Loucy (cell line): ENCODE measurements around the gene ZNHIT6.

Experiments used
- H2AFZ ChIP-seq: fragments of 200-600 bp; sonication (generic); 2 replicates; pipeline ENCODE4 v1.6.0; 2016; ENCODE audit warnings: antibody characterized with exemption, mild to moderate bottlenecking, low read length, moderate library complexity
- H3F3A ChIP-seq: fragments of 200-600 bp; 2 replicates; pipeline ENCODE4 v1.6.0; 2016; ENCODE audit warnings: antibody characterized with exemption, low read depth, mild to moderate bottlenecking
- H3K27me3 ChIP-seq: fragments of 200-600 bp; sonication (generic); 2 replicates; pipeline ENCODE4 v1.6.1; 2014; ENCODE audit warnings: low read length, mild to moderate bottlenecking; ENCODE audit not compliant: insufficient read depth, poor library complexity, severe bottlenecking
- H3K36me3 ChIP-seq: fragments of 200-600 bp; sonication (generic); 2 replicates; pipeline ENCODE4 v1.6.1; 2016; ENCODE audit warnings: low read length; ENCODE audit not compliant: insufficient read depth
- H3K4me1 ChIP-seq: fragments of 200-600 bp; sonication (generic); 2 replicates; pipeline ENCODE4 v1.5.1; 2014; ENCODE audit warnings: low read length, mild to moderate bottlenecking; ENCODE audit not compliant: insufficient read depth, poor library complexity, severe bottlenecking
- H3K4me2 ChIP-seq: fragments of 200-600 bp; sonication (generic); 2 replicates; pipeline ENCODE4 v1.6.0; 2014; ENCODE audit warnings: antibody characterized with exemption, low read length, low read depth, mild to moderate bottlenecking; ENCODE audit not compliant: poor library complexity, severe bottlenecking
- H3K4me3 ChIP-seq: fragments of 200-600 bp; sonication (generic); 2 replicates; pipeline ENCODE4 v1.5.1; 2014; ENCODE audit warnings: low read length, mild to moderate bottlenecking, mixed read lengths; ENCODE audit not compliant: poor library complexity, severe bottlenecking
- H3K79me2 ChIP-seq: fragments of 200-600 bp; sonication (generic); 2 replicates; pipeline ENCODE4 v1.6.1; 2014; ENCODE audit warnings: low read length; ENCODE audit not compliant: insufficient read depth
- H3K9ac ChIP-seq: fragments of 200-600 bp; sonication (generic); 2 replicates; pipeline ENCODE4 v1.6.0; 2014; ENCODE audit warnings: mild to moderate bottlenecking, low read depth, low read length, moderate library complexity; ENCODE audit not compliant: poor library complexity, severe bottlenecking
- H3K9me2 ChIP-seq: fragments of 200-600 bp; sonication (generic); replicated peaks from 2 replicates; pipeline ENCODE4 v1.6.1; 2016; ENCODE audit warnings: low read depth, low read length, mixed read lengths
- H3K9me3 ChIP-seq: fragments of 200-600 bp; sonication (generic); 2 replicates; pipeline ENCODE4 v1.6.1; 2014; ENCODE audit warnings: mild to moderate bottlenecking, antibody characterized with exemption, low read length, low read depth; ENCODE audit not compliant: insufficient read depth
- H4K20me1 ChIP-seq: fragments of 200-600 bp; sonication (generic); 2 replicates; pipeline ENCODE4 v1.6.0; 2014; ENCODE audit warnings: antibody characterized with exemption, low read length, mild to moderate bottlenecking; ENCODE audit not compliant: insufficient read depth, poor library complexity, severe bottlenecking
- CTCF ChIP-seq: fragments of 200-600 bp; sonication (generic); conservative IDR thresholded peaks from 2 replicates; pipeline ENCODE4 v1.5.1; 2014; ENCODE audit warnings: mild to moderate bottlenecking, antibody characterized with exemption, low read length
- EZH2phosphoT487 ChIP-seq: fragments of 200-600 bp; IDR thresholded peaks from 2 replicates; pipeline ENCODE4 v1.6.1; 2018; ENCODE audit warnings: antibody characterized with exemption, mild to moderate bottlenecking, moderate library complexity, borderline replicate concordance

Gene ZNHIT6

GRCh38 chr1:85616736-85617135 is 91.5 kb downstream of the ZNHIT6 start:
- TF ChIP-seq CTCF (no peak), EZH2phosphoT487 (no peak)

GRCh38 chr1:85616364-85616705 is 91.9 kb downstream of the ZNHIT6 start:
- H3K36me3 ChIP-seq = no peaks in the 10 kb centered on the region
- H3K9ac ChIP-seq = no peak overlapping the region
- no peak overlapping the region for H3K4me3 ChIP-seq
- TF ChIP-seq EZH2phosphoT487 (no peak), CTCF (no peak)
- no peaks in the 10 kb centered on the region for H4K20me1 ChIP-seq
- no peak overlapping the region for H2AFZ ChIP-seq
- H3K4me2 ChIP-seq = no peak overlapping the region
- H3F3A ChIP-seq = no peaks in the 10 kb centered on the region
- H3K9me3 ChIP-seq = peaks cover 7% of the 10 kb centered on the region; the same call in 1 of the 2 replicates
- no peaks in the 10 kb centered on the region for H3K27me3 ChIP-seq
- no peaks in the 10 kb centered on the region for H3K9me2 ChIP-seq
- H3K79me2 ChIP-seq = no peaks in the 10 kb centered on the region
- no peaks in the 10 kb centered on the region for H3K4me1 ChIP-seq

More at GRCh38 chr1:85616736-85617135, 91.5 kb downstream of the ZNHIT6 start:
- Histone ChIP-seq H3K79me2 (no peaks in the 10 kb centered on the region), H3K36me3 (no peaks in the 10 kb centered on the region), H3K4me1 (no peaks in the 10 kb centered on the region), H3K9me2 (no peaks in the 10 kb centered on the region), H3K9ac (no peak overlapping the region), H4K20me1 (no peaks in the 10 kb centered on the region), H3K27me3 (no peaks in the 10 kb centered on the region), H3F3A (no peaks in the 10 kb centered on the region), H2AFZ (no peak overlapping the region), H3K9me3 (peaks cover 7% of the 10 kb centered on the region; the same call in 1 of the 2 replicates), H3K4me2 (no peak overlapping the region), H3K4me3 (no peak overlapping the region)

- H3F3A ChIP-seq = no peaks in the 10 kb centered on the region
- H3K9ac ChIP-seq = no peak overlapping the region
- no peaks in the 10 kb centered on the region for H3K9me2 ChIP-seq
- no peaks in the 10 kb centered on the region for H3K4me1 ChIP-seq
- no peak overlapping the region for H3K4me2 ChIP-seq
- H3K79me2 ChIP-seq = no peaks in the 10 kb centered on the region
- TF ChIP-seq EZH2phosphoT487 = no peak
- no peak for TF ChIP-seq CTCF
- H3K4me3 ChIP-seq = no peak overlapping the region
- H3K9me3 ChIP-seq = peaks cover 4% of the 10 kb centered on the region; the same call in 1 of the 2 replicates
- no peaks in the 10 kb centered on the region for H3K27me3 ChIP-seq
- no peaks in the 10 kb centered on the region for H4K20me1 ChIP-seq
- H2AFZ ChIP-seq = no peak overlapping the region
- H3K36me3 ChIP-seq = no peaks in the 10 kb centered on the region
These were observed 92.5 kb downstream of the ZNHIT6 start for GRCh38 chr1:85615586-85616363.
